BJ (cell line): ENCODE measurements around the gene MTA1. TPM values are rescaled to one million over a fixed set of nuclear protein-coding genes. Genes with fewer than 3 reads are reported as not detected.

Experiments used
- CTCF ChIA-PET: fragments of 350-600 bp; formaldehyde crosslinking; extraction: SDS; loops from one replicate; lab custom pipeline; 2021; ENCODE audit warnings: antibody characterized with exemption, inconsistent platforms; lab: Yijun Ruan, JAX
- POLR2A ChIA-PET: fragments of 300-600 bp; sonication (Branson Sonifier 250); formaldehyde crosslinking; extraction: SDS; loops from one replicate; lab custom pipeline; 2021; ENCODE audit warnings: antibody characterized with exemption; lab: Charles Lee
- DNase-seq: peaks from one replicate; pipeline ENCODE4 v3.0.0-alpha.2; 2011; ENCODE audit warnings: low read depth
- H3K27me3 ChIP-seq: 2 replicates; pipeline ENCODE4 v1.6.0; 2011; ENCODE audit warnings: low read length; ENCODE audit not compliant: control insufficient read depth, insufficient read depth
- H3K36me3 ChIP-seq: 2 replicates; pipeline ENCODE4 v1.5.1; 2011; ENCODE audit warnings: low read length; ENCODE audit not compliant: control insufficient read depth, insufficient read depth
- H3K4me3 ChIP-seq: 2 replicates; pipeline ENCODE4 v1.5.1; 2011; ENCODE audit warnings: low read depth, mild to moderate bottlenecking, control low read depth, low read length
- polyA plus RNA-seq: library from polyadenylated mRNA; depleted of rRNA; stranded (reverse); fragments of >200 nt; gene quantifications from 2 replicates; pipeline ENCODE4 v1.2.3, GENCODE V29; 2011
- TF ChIP-seq, protein P1 (sequence below): IDR thresholded peaks from 2 replicates; pipeline ENCODE4 v1.5.1; 2011; ENCODE audit warnings: low read depth, mild to moderate bottlenecking, control low read depth, inconsistent platforms, low read length, moderate library complexity; ENCODE audit not compliant: insufficient read depth

MTA1 gene
- polyA plus RNA-seq, 1 experiment, result 48.8 TPM

DNA sequence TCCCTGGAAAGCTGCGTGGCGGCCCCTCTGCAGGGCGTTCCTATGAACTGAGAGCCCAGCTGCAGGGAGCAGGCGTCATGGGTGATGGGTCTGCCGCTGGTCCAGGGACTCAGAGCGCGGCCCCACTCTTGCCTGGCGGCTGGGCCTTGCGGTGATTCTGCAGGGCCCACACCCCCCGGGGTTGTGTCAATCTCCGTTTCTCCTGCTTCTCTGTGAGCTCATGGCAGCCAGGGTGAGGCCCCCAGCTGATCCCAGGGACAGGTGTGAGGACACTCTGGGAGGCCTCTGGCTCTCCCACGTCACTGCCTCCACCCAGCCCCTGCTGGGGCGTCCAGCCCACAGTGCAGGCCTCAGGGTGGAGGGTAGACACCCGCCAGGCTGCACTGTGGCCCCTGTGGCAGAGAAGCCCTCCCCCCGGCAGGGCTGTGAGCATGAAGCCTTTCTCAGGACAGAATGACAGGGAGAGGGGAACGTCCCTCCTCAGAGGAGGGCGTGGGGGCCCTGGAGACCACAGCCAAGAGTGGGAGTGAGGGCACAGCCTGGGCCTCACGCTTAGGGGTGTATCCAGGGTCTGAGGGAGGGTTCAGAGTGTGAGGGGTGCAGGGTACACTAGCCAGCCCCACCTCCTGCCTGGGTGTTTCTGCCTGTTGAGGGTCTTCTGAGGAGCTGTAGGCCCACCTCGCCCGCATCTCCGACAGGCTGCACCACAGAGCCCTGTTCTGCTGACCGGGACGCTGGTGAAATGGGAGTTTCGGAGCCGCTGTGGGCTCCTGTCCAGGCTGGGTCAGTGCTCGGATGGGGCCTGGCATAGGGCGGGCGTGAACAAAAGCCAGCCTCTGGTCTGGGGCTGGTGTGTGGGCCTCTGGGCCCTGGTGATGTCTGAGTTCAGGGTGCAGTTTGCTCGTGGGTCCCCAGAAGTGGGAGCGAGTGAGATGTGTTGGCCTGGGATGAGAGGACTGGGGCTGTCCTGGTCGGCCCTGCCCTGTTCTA, 28.3 kb downstream of the MTA1 start:
- TF ChIP-seq, protein P1, sequence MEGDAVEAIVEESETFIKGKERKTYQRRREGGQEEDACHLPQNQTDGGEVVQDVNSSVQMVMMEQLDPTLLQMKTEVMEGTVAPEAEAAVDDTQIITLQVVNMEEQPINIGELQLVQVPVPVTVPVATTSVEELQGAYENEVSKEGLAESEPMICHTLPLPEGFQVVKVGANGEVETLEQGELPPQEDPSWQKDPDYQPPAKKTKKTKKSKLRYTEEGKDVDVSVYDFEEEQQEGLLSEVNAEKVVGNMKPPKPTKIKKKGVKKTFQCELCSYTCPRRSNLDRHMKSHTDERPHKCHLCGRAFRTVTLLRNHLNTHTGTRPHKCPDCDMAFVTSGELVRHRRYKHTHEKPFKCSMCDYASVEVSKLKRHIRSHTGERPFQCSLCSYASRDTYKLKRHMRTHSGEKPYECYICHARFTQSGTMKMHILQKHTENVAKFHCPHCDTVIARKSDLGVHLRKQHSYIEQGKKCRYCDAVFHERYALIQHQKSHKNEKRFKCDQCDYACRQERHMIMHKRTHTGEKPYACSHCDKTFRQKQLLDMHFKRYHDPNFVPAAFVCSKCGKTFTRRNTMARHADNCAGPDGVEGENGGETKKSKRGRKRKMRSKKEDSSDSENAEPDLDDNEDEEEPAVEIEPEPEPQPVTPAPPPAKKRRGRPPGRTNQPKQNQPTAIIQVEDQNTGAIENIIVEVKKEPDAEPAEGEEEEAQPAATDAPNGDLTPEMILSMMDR, result no peak
- Histone ChIP-seq H3K36me3 (peaks cover 20% of the 10 kb centered on the region), H3K4me3 (no peak overlapping the region), H3K27me3 (no peaks in the 10 kb centered on the region)
- no peak for DNase-seq
- ChIA-PET POLR2A (no interaction called here), CTCF (interaction anchor here (0.6 to 2.0 kb wide), 15 partner anchors 9 to 80 kb away, joined by 3 to 9 read pairs (median 3); no protein-coding TSS in a partner anchor)

DNA sequence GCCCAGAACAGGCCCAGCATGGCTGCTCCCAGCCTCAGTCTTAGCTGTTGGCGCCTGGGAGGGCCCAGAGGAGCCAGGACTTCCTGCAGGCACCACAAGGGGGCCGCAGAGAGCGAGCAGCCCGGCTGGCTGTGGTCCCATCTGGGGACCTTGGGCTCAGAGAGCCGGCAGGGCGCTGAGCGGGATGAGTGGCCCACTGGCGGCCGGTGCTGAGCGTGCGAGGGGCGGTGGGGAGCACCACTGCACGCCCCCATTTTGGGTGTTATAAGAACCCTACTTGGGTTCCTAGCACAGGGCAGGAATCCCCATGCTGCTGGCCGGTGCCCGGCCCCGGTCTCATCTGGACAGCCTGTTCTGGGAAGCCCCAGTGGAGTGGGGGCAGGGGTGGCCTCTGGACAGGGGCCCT, 29.1 kb downstream of the MTA1 start:
- POLR2A ChIA-PET, result no interaction called here
- no peak for DNase-seq
- Histone ChIP-seq H3K36me3 (peaks cover 20% of the 10 kb centered on the region), H3K27me3 (no peaks in the 10 kb centered on the region), H3K4me3 (no peak overlapping the region)
- TF ChIP-seq, protein P1, result peak; percentile 85
- CTCF ChIA-PET, result interaction anchor here (0.6 to 2.0 kb wide), 13 partner anchors 9 to 80 kb away, joined by 3 to 9 read pairs (median 4); no protein-coding TSS in a partner anchor

DNA sequence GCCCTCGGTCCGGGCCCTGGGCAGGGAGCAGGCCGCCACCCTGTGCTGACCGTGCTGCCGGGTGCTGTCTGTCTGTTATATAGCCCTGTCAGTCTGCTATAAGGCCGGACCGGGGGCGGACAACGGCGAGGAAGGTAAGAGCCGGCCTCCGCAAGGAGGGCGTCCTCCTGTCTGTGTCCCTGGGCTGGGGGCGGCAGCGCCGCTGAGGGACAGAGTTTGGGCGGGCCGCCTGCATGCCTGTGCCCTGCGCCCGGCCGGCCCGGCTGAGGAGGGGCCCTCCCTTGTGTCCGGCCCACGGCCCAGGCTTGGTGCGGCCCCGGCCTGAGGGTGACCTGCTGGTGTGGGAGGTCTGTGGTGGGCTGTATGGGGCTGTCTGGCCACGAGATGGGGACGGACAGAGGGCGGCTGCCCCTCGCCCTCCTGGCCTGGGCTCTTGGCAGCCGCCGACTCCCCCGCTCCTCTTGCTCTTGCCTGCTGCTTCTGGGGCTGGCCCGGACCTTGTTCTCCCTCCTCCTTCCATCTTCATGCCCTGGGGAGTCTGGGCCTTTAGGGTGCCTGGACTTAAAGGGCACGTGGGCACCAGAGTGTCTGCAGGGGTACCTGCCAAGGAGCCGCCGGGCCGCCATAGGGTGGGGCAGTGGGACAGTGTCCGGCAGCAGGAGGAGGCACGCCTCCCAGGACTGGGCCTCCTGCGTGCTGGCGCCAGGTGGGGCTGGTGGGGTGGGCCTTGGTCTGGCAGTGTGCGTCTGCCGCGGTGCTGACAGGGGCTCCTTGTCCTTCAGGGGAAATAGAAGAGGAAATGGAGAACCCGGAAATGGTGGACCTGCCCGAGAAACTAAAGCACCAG, 29.9 kb downstream of the MTA1 start:
- POLR2A ChIA-PET, result no interaction called here
- TF ChIP-seq, protein P1, result no peak
- H3K36me3 ChIP-seq, result peaks cover 24% of the 10 kb centered on the region
- no peaks in the 10 kb centered on the region for H3K27me3 ChIP-seq
- DNase-seq, result no peak
- H3K4me3 ChIP-seq, result no peak overlapping the region
- CTCF ChIA-PET, result interaction anchor here (1.0 kb wide), 1 partner anchor 35 kb away, joined by 3 read pairs; no protein-coding TSS in a partner anchor

DNA sequence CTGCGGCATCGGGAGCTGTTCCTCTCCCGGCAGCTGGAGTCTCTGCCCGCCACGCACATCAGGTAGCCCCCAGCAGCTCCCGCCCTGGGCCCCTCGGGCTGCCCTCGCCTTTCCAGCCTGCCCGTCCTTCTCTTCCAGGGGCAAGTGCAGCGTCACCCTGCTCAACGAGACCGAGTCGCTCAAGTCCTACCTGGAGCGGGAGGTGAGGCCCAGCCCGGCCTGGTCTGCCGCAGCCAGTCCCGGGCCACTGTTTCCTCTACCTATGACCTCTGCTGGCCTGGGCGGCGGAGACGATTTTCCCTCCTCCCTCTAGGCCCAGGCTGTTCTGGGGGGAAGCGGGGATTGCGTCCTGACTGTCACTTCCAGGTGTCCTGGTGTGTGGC, 30.5 kb downstream of the MTA1 start:
- ChIA-PET POLR2A (no interaction called here), CTCF (interaction anchor here (1.0 kb wide), 1 partner anchor 34 kb away, joined by 3 read pairs; no protein-coding TSS in a partner anchor)
- TF ChIP-seq, protein P1, result no peak
- no peaks in the 10 kb centered on the region for H3K27me3 ChIP-seq
- peaks cover 24% of the 10 kb centered on the region for H3K36me3 ChIP-seq
- H3K4me3 ChIP-seq, result no peak overlapping the region
- no peak for DNase-seq
